Astrocyte of the cerebellum (primary cell): ENCODE results near the gene LURAP1L.

Source experiments
- DNase-seq: peaks from one replicate; pipeline ENCODE4 v3.0.0-alpha.2; 2011; ENCODE audit warnings: low read depth
- H3K4me3 ChIP-seq: 2 replicates; pipeline ENCODE4 v1.5.1; 2011; ENCODE audit warnings: mild to moderate bottlenecking, low read depth, low read length, moderate library complexity
- CTCF ChIP-seq: IDR thresholded peaks from 2 replicates; pipeline ENCODE4 v1.5.1; 2012; ENCODE audit warnings: low read length, low read depth, moderate library complexity, mild to moderate bottlenecking; ENCODE audit errors: missing control alignments
- in situ Hi-C: cut with HindIII; loops from 2 replicates; pipeline ENCODE4 v1.10.0; 2017; ENCODE audit warnings: low sequenced_read_pairs

LURAP1L gene

GRCh38 chr9:12790883-12791282 is 16.1 kb downstream of the LURAP1L start:
- no peak overlapping the region for H3K4me3 ChIP-seq
- DNase-seq: no peak
- in situ Hi-C loops: no loop called here
- no peak for TF ChIP-seq CTCF

- in situ Hi-C loops: no loop called here
- no peak for TF ChIP-seq CTCF
- no peak overlapping the region for H3K4me3 ChIP-seq
- DNase-seq: no peak
Measured at GRCh38 chr9:12794101-12794799, 19.4 kb downstream of the LURAP1L start.

GRCh38 chr9:12796601-12797000 is 21.8 kb downstream of the LURAP1L start:
- no peak for DNase-seq
- in situ Hi-C loops: no loop called here

GRCh38 chr9:12797037-12797436 is 22.2 kb downstream of the LURAP1L start:
- no peak for TF ChIP-seq CTCF
- in situ Hi-C loops: no loop called here
- DNase-seq: no peak
- H3K4me3 ChIP-seq: no peak overlapping the region

More at GRCh38 chr9:12796601-12797000, 21.8 kb downstream of the LURAP1L start:
- H3K4me3 ChIP-seq: no peak overlapping the region
- no peak for TF ChIP-seq CTCF

GRCh38 chr9:12798066-12798770 is 23.4 kb downstream of the LURAP1L start:
- DNase-seq: no peak
- H3K4me3 ChIP-seq: no peak overlapping the region
- no peak for TF ChIP-seq CTCF
- in situ Hi-C loops: no loop called here

- no peak for DNase-seq
- H3K4me3 ChIP-seq: no peak overlapping the region
- in situ Hi-C loops: no loop called here
- TF ChIP-seq CTCF: no peak
Measured at GRCh38 chr9:12801187-12801586, 26.4 kb downstream of the LURAP1L start.
